Mesothelial cell of epicardium (in vitro differentiated cells): ENCODE measurements around the gene OCEL1. TPM values are rescaled to one million over a fixed set of nuclear protein-coding genes. Genes with fewer than 3 reads are reported as not detected.
"Not testable (repeated sequence)": the region's sequence is repeated elsewhere in the genome, so short reads cannot be mapped to it uniquely, and the experiment has no call there.

Source experiments
- DNase-seq, 2 experiments: peaks; one replicate each; pipeline ENCODE4 v3.0.0; 2021; ENCODE audit warnings: low spot score in 2 of 2; ENCODE audit not compliant: unreplicated experiment in 2 of 2
- H3K27ac Mint-ChIP-seq: 2 replicates; pipeline ENCODE4 v1.8.0; 2021; ENCODE audit warnings: mixed read lengths
- H3K27me3 Mint-ChIP-seq: 2 replicates; pipeline ENCODE4 v1.8.0; 2021; ENCODE audit warnings: low read depth, mixed read lengths
- H3K36me3 Mint-ChIP-seq: 2 replicates; pipeline ENCODE4 v1.8.0; 2021; ENCODE audit warnings: mixed read lengths
- H3K4me1 Mint-ChIP-seq: 2 replicates; pipeline ENCODE4 v1.8.0; 2021; ENCODE audit warnings: mixed read lengths
- H3K4me3 Mint-ChIP-seq: 2 replicates; pipeline ENCODE4 v1.8.0; 2021; ENCODE audit warnings: mild to moderate bottlenecking, moderate library complexity, mixed read lengths
- H3K9me3 Mint-ChIP-seq: 2 replicates; pipeline ENCODE4 v1.8.0; 2021; ENCODE audit warnings: mixed read lengths
- total RNA-seq: library from RNA; stranded (reverse); gene quantifications from 3 replicates; pipeline ENCODE4 v1.2.1, GENCODE V29; 2021
- TF ChIP-seq, protein P1 (sequence below): fragments of 200-600 bp; sonication (generic); IDR thresholded peaks from one replicate; pipeline ENCODE4 v1.5.0; 2021; ENCODE audit warnings: antibody characterized with exemption; ENCODE audit not compliant: unreplicated experiment

OCEL1 gene
- total RNA-seq, 1 donor from 2014 or later, result 19.2 TPM

DNA sequence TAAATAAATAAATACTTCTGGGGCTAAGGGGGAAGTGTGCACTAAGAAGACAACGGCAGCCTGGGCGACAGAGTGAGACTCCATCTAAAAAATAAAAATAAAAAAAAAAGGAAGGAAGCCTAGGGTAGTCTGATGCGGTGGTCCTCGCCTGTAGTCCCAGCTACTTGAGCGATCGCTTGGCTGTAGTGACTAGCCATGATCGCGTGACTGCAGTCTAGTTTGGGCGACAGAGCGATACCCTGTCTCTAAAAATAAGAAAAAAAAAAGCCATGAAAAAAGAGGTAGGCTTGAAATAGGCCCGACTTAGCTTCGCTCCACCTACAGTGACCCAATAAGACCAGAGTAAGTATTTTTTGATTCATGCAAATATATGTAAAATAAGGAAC, 40.6 kb downstream of the OCEL1 start:
- Mint-ChIP-seq H3K9me3 (no peaks in the 10 kb centered on the region), H3K36me3 (peaks cover 8% of the 10 kb centered on the region), H3K27me3 (no peaks in the 10 kb centered on the region), H3K27ac (peak overlapping the region; percentile 85), H3K4me3 (peak overlapping the region; percentile 89), H3K4me1 (peaks cover 8% of the 10 kb centered on the region)
- no peak for DNase-seq
- TF ChIP-seq, protein P1, sequence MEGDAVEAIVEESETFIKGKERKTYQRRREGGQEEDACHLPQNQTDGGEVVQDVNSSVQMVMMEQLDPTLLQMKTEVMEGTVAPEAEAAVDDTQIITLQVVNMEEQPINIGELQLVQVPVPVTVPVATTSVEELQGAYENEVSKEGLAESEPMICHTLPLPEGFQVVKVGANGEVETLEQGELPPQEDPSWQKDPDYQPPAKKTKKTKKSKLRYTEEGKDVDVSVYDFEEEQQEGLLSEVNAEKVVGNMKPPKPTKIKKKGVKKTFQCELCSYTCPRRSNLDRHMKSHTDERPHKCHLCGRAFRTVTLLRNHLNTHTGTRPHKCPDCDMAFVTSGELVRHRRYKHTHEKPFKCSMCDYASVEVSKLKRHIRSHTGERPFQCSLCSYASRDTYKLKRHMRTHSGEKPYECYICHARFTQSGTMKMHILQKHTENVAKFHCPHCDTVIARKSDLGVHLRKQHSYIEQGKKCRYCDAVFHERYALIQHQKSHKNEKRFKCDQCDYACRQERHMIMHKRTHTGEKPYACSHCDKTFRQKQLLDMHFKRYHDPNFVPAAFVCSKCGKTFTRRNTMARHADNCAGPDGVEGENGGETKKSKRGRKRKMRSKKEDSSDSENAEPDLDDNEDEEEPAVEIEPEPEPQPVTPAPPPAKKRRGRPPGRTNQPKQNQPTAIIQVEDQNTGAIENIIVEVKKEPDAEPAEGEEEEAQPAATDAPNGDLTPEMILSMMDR, result no peak

DNA sequence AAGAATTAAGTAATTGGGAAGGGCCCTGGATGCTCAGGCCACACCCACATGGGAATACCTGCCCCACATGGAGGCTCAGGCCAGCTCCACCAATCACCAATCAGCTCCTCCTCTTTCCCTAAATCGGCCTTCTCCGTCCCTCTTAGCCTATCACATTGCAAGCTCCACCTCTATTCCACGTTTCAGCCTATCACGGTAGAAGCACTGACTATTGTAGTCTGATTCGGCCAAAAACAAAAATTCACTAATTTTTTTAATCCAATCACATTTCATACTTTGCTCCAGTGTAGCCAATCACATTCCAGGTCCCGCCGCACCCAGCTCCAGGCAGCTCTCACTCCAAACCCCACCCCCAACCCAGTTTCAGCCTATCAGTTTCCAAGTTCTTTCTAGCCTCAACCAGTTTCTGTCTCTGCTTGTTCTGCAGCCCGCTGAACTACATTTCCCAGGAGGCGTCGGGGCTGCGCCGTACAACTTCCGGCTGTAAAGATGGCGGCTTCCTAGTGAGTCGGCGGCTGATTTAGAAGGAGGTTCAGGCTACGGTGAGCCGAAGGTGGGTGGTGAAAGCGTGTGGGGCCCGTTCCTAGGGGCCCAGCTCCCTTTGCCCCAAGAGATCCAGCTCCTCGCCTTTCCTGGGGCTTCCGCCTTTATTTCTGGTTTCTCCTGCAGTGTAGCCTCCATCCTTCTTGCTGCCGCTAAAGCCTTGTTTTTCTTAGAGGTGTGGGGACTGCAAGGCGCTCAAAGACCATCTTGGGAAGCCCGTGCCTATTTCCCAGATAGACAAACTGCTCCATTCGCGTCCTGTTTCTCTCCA, 41.2 kb downstream of the OCEL1 start, which contains the start of gene BABAM1:
Gene BABAM1, plus strand, starts transcription at position 469 of the 814 bp plus-strand sequence. CDS start 1,364 bp downstream, outside the sequence.
- TF ChIP-seq, protein P1, result no peak
- Mint-ChIP-seq H3K4me3 (peak within 1 kb of the TSS; percentile 89), H3K27ac (peak within 1 kb of the TSS; percentile 85), H3K36me3 (peaks cover 8% of the 10 kb centered on the region), H3K9me3 (no peaks in the 10 kb centered on the region), H3K27me3 (no peaks in the 10 kb centered on the region), H3K4me1 (peaks cover 8% of the 10 kb centered on the region)
- peak; percentile 84 to 91 for DNase-seq

DNA sequence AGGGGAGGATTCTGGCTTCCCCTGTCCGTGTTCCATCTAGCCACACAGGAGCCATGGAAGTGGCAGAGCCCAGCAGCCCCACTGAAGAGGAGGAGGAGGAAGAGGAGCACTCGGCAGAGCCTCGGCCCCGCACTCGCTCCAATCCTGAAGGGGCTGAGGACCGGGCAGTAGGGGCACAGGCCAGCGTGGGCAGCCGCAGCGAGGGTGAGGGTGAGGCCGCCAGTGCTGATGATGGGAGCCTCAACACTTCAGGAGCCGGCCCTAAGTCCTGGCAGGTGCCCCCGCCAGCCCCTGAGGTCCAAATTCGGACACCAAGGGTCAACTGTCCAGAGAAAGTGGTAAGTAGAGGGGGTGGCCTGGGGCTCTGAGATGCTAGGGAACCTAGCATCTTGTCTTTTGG, 42.7 kb downstream of the OCEL1 start:
- TF ChIP-seq, protein P1, result no peak
- no peak overlapping the region for H3K27ac Mint-ChIP-seq
- H3K36me3 Mint-ChIP-seq, result peaks cover 10% of the 10 kb centered on the region
- no peaks in the 10 kb centered on the region for H3K27me3 Mint-ChIP-seq
- H3K4me1 Mint-ChIP-seq, result peaks cover 8% of the 10 kb centered on the region
- no peak for DNase-seq
- peak overlapping the region; percentile 89 for H3K4me3 Mint-ChIP-seq
- H3K9me3 Mint-ChIP-seq, result no peaks in the 10 kb centered on the region

DNA sequence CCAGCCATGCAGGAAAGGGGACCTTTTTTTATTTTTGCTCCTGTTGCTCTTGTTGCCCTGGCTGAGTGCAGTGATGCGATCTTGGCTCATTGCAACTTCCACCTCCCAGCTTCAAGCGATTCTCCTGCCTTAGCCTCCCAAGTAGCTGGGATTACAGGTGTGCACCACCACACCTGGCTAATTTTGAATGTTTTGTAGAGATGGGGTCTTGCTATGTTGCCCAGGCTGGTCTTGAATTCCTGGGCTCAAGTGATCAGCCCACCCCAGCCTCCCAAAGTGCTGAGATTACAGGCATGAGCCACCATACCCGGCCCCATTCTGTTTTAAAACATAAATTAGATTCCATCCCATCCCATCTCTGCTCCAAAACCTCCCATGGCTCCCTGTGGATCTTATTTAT, 48.9 kb downstream of the OCEL1 start:
- H3K27me3 Mint-ChIP-seq, H3K9me3 Mint-ChIP-seq, DNase-seq, H3K4me1 Mint-ChIP-seq, H3K27ac Mint-ChIP-seq, H3K4me3 Mint-ChIP-seq: not testable (repeated sequence)
- H3K36me3 Mint-ChIP-seq, result peaks cover 36% of the 10 kb centered on the region

DNA sequence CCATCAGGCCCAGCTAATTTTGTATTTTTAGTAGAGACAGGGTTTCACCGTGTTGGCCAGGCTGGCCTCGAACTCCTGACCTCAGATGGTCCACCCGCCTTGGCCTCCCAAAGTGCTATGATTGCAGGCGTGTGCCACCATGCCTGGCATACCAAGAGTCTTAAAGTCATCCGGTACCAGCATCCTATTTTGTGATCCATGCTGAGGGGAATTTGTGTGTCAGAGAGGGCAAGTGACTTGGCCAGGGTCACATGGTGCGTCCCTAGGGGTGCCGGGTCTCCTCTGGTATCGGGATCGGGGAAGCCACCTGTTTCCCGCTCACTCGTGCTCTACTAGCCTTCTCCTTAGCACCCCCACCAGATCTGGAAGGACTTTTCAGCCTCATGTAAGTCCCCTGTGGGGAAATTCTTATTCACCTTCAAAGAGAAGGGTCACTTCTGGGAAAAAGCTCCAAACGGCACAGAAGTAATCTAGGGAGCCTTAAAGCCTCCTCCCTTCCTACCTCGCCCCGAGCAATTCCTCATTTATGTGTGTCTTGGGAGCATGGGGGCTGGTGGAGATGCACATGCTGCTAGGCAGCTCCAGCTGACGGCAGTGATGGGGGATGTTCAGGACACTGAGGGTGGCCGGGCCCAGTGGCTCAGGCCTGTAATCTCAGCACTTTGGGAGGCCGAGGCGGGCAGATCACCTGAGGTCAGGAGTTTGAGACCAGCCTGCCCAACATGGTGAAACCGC, 49.6 kb downstream of the OCEL1 start:
- no peak overlapping the region for H3K27ac Mint-ChIP-seq
- no peaks in the 10 kb centered on the region for H3K9me3 Mint-ChIP-seq
- H3K4me3 Mint-ChIP-seq, result no peak overlapping the region
- H3K4me1 Mint-ChIP-seq, result no peaks in the 10 kb centered on the region
- H3K27me3 Mint-ChIP-seq, result no peaks in the 10 kb centered on the region
- peaks cover 32% of the 10 kb centered on the region for H3K36me3 Mint-ChIP-seq
- DNase-seq, result no peak
- TF ChIP-seq, protein P1, result no peak

Other genes with a start within 250 kb of the OCEL1 start
- 38.8 to 43.0 TPM (median 40.9 TPM) in 3 replicates for gene CPAMD8, start 199.4 kb upstream of the OCEL1 start, total RNA-seq
- gene HAUS8, start 150.8 kb upstream of the OCEL1 start, total RNA-seq, result 11.9 to 14.7 TPM (median 13.3 TPM) in 3 replicates
- 86.0 to 90.8 TPM (median 87.7 TPM) in 3 replicates for gene MYO9B, start 150.4 kb upstream of the OCEL1 start, total RNA-seq
- 24.4 to 26.0 TPM (median 25.8 TPM) in 3 replicates for gene USE1, start 10.9 kb upstream of the OCEL1 start, total RNA-seq
- 59.1 to 61.8 TPM (median 61.2 TPM) in 3 replicates for gene NR2F6, start 19.7 kb downstream of the OCEL1 start, total RNA-seq
- gene USHBP1, start 38.5 kb downstream of the OCEL1 start, total RNA-seq, result 0.45 TPM in 1 of 3 replicates, not detected in the others
- gene BABAM1, start 41.2 kb downstream of the OCEL1 start, total RNA-seq, result 91.6 to 98.6 TPM (median 92.2 TPM) in 3 replicates
- gene ANKLE1, start 55.7 kb downstream of the OCEL1 start, total RNA-seq, result 3.6 to 4.1 TPM (median 3.7 TPM) in 3 replicates
- 25.4 to 26.4 TPM (median 26.1 TPM) in 3 replicates for gene ABHD8, start 77.2 kb downstream of the OCEL1 start, total RNA-seq
- gene MRPL34, start 79.6 kb downstream of the OCEL1 start, total RNA-seq, result 47.7 to 51.0 TPM (median 50.1 TPM) in 3 replicates
- gene DDA1, start 83.3 kb downstream of the OCEL1 start, total RNA-seq, result 37.3 to 39.6 TPM (median 38.3 TPM) in 3 replicates
- 42.1 to 43.7 TPM (median 43.5 TPM) in 3 replicates for gene ANO8, start 108.6 kb downstream of the OCEL1 start, total RNA-seq
- gene GTPBP3, start 111.3 kb downstream of the OCEL1 start, total RNA-seq, result 42.5 to 47.0 TPM (median 45.0 TPM) in 3 replicates
- gene PLVAP, start 151.1 kb downstream of the OCEL1 start, total RNA-seq, result 0.93 to 1.1 TPM (median 0.94 TPM) in 3 replicates
- gene CCDC194, start 168.0 kb downstream of the OCEL1 start, total RNA-seq, result 8.7 to 11.9 TPM (median 10.9 TPM) in 3 replicates
- 326 to 362 TPM (median 360 TPM) in 3 replicates for gene BST2, start 179.4 kb downstream of the OCEL1 start, total RNA-seq
- 53.5 to 57.2 TPM (median 54.5 TPM) in 3 replicates for gene MVB12A, start 193.8 kb downstream of the OCEL1 start, total RNA-seq
- 4.8 to 6.0 TPM (median 5.1 TPM) in 3 replicates for gene TMEM221, start 222.4 kb downstream of the OCEL1 start, total RNA-seq
- gene NXNL1, start 234.7 kb downstream of the OCEL1 start, total RNA-seq, result not detected in 3 replicates
- gene SLC27A1, start 244.3 kb downstream of the OCEL1 start, total RNA-seq, result 25.1 to 27.5 TPM (median 26.0 TPM) in 3 replicates